GM12872 (cell line): ENCODE results near the gene FAM32A.

ENCODE experiments used
- TF ChIP-seq, protein P1 (sequence below): IDR thresholded peaks from 3 replicates; pipeline ENCODE4 v1.5.1; 2011; ENCODE audit warnings: low read depth, mild to moderate bottlenecking, low read length, moderate library complexity; ENCODE audit not compliant: insufficient read depth

The FAM32A gene

DNA sequence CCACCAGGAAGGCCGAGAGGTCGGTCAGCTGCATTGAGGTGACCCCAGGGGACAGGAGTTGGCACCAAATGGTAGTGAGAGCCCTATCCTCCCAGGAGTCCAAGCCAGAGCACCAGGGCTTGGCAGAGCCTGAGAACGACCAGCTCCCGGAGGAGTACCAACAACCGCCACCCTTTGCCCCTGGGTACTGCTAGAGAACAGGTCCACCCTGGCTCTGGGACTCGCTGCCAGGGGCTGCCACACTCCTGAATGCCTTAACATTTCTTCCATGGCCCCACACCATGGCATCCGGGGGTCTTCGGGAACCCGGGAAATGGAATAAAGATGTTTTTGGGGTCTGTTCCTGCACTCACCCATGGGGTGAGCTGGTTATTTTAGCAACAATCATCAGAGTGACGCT, 27.6 kb upstream of the FAM32A start:
- TF ChIP-seq, protein P1, sequence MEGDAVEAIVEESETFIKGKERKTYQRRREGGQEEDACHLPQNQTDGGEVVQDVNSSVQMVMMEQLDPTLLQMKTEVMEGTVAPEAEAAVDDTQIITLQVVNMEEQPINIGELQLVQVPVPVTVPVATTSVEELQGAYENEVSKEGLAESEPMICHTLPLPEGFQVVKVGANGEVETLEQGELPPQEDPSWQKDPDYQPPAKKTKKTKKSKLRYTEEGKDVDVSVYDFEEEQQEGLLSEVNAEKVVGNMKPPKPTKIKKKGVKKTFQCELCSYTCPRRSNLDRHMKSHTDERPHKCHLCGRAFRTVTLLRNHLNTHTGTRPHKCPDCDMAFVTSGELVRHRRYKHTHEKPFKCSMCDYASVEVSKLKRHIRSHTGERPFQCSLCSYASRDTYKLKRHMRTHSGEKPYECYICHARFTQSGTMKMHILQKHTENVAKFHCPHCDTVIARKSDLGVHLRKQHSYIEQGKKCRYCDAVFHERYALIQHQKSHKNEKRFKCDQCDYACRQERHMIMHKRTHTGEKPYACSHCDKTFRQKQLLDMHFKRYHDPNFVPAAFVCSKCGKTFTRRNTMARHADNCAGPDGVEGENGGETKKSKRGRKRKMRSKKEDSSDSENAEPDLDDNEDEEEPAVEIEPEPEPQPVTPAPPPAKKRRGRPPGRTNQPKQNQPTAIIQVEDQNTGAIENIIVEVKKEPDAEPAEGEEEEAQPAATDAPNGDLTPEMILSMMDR = no peak

DNA sequence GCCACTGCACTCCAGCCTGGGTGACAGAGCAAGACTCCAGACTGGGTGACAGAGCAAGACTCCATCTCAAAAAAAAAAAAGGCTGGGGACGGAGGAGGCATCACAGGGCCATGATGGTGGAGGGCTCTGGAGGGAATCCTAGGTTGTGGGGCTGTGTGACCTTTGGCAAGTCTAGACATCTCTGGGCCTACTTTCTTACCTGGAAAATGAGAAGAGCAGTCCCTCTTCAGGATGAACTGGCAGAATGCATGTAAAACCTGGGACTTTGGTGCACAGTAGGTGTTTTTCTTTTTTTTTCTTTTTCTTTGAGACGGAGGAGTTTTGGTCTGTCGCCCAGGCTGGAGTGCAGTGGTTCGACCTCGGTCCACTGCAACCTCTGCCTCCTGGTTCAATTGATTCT, 25.6 kb upstream of the FAM32A start:
- TF ChIP-seq, protein P1 = no peak

DNA sequence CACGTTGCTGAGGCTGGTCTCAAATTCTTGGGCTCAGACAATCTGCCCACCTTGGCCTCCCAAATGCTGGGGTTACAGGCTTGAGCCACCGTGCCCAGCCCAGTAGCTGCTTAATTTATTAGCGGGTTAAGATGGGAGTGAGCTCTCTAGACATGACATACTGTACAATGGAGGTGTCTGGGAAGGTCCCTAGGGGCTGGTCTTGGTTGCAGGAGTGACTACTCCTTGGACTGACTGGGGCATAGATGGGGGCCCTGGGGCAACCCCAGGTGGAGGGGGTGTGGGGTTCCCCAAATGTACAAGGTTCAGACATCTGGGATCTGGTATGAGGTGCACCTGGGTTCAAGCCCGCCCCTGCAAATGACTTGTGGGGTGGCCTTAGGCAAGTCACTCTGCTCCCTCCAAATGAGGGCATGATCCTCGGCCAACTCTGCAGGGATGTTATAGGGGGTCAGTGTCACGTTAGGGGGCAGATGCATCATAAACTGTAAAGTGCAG, 24.7 kb upstream of the FAM32A start:
- TF ChIP-seq, protein P1 = no peak

DNA sequence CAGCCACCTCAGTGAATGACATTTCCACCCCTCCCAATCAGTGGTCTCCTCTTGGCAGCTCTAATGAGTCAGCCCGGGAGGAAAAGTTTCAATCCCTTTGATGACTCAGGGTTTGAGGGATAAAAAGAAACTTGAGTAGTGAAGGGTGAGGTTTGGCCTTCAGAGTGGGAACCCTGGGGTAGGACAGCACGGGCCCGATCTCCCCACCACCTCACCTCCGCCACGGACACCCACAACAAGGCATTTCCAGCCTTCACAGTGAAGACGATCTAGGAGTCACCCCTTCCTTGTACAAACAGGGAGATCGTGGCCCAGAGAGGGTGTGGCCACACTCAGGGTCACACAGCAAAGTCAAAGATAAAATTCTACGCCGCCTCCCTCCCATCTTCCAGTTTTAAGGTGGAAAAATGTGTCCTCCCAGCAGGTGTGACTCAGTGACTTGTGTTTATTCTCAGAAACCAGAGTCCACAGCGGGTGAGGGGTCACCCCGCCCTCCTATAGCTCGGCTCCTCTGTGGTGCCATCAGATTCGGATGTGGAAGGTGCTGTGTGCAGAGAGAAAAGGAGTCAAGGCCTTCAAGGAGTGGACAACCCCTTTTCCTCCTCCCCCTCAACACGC, 24.2 kb upstream of the FAM32A start:
- TF ChIP-seq, protein P1 = no peak

DNA sequence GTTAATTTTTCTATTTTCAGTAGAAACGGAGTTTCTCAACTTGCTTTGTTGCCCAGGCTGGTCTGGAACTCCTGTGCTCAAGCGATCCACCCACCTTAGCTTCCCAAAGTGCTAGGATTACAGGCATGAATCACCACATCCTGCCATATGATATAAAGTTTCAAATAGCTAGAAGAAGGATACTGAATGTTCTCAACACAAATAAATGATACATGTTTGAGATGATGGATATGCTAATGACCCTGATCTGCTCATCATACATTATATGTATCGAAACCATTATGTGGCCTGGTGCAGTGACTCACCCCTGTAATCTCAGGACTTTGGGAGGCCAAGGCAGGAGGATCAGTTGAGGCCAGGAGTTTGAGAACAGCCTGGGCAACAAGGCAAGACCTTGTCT, 23.4 kb upstream of the FAM32A start:
- TF ChIP-seq, protein P1 = no peak

DNA sequence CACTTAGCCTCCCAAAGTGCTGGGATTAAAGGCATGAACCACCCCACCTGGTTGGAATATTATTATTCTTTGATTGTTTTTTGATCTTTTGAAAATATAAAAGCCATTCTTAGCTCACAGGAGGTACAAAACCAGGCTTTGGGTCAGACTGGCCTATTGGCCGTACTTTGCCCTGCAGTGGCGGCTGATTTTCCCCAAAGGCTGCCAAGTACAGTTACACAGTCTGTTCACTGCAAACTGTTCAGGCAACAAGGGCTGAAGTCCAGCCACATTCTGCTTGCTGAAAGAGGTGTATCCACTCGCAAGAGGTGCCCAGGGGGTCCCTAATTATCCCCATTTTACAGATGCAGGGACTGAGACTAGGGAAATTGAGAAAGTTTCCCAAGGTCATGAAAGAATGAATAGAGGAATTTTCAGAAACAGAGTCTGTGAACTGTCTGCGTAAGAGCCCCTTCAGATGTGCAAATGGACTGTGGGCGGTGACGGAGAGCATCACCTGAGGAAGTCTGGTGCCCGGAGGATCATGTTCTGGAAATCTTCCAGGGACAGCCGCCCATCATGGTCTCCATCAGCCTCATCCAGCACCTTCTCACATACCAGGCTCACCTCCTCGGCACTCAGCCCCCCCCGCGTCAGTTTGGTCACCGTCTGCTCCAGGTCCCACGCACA, 20.9 kb upstream of the FAM32A start:
- TF ChIP-seq, protein P1 = no peak

DNA sequence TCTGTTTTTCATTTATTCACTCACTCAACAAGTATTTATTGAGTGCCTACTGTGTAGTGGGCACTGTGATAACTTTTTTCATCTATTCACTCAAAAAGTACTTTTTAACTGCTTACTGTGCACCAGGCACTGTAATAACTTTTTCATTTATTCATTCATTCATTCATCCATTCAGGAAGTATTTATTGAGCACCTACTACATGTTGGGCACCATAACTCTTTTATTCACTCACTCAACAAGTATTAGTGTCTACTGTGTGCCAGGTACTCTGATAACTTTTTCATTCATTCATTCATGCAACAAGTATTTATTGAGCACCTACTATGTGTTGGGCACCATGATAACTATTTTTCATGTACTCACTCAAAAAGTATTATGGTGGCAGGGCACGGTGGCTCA, 18.8 kb upstream of the FAM32A start:
- TF ChIP-seq, protein P1 = no peak
